GM10266 (cell line): Measurements from ENCODE around the gene DHH.

ENCODE experiments used
- DNase-seq: peaks from one replicate; pipeline ENCODE4 v3.0.0; 2012; ENCODE audit errors: extremely low spot score
- TF ChIP-seq, protein P1 (sequence below): IDR thresholded peaks from 2 replicates; pipeline ENCODE4 v1.5.1; 2012; ENCODE audit warnings: mild to moderate bottlenecking, low read depth; ENCODE audit not compliant: control insufficient read depth, insufficient read depth; ENCODE audit errors: missing control alignments

Gene DHH

DNA sequence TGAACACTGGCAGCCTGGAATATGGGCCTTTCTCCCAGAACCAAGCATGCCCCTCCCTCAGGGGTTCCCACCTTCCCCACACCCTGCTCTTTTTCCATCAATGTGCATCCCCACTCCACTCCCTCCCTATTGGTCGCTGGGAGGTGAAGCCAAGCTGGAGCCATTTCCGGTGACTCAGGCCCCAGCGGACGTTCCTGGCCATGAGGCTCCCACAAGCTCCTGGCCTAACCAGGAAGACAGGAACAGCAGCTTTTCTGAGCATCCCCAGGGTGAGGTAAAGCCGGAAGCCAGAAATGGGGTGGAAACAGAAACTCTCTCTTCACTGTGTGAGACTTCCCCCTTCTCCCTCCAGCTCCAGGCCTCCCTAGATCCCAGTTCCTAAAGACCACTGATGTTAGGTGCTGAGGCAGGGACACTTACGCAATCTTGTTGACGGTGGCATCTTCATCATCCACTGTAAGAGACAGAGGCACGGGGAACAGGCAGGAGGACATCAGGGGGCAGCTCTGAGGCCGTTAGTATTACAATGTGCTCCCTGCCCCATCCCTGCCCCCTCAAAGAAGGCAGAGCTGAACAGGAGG, 11.0 kb upstream of the DHH start:
- no peak for DNase-seq
- TF ChIP-seq, protein P1, sequence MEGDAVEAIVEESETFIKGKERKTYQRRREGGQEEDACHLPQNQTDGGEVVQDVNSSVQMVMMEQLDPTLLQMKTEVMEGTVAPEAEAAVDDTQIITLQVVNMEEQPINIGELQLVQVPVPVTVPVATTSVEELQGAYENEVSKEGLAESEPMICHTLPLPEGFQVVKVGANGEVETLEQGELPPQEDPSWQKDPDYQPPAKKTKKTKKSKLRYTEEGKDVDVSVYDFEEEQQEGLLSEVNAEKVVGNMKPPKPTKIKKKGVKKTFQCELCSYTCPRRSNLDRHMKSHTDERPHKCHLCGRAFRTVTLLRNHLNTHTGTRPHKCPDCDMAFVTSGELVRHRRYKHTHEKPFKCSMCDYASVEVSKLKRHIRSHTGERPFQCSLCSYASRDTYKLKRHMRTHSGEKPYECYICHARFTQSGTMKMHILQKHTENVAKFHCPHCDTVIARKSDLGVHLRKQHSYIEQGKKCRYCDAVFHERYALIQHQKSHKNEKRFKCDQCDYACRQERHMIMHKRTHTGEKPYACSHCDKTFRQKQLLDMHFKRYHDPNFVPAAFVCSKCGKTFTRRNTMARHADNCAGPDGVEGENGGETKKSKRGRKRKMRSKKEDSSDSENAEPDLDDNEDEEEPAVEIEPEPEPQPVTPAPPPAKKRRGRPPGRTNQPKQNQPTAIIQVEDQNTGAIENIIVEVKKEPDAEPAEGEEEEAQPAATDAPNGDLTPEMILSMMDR, result no peak

DNA sequence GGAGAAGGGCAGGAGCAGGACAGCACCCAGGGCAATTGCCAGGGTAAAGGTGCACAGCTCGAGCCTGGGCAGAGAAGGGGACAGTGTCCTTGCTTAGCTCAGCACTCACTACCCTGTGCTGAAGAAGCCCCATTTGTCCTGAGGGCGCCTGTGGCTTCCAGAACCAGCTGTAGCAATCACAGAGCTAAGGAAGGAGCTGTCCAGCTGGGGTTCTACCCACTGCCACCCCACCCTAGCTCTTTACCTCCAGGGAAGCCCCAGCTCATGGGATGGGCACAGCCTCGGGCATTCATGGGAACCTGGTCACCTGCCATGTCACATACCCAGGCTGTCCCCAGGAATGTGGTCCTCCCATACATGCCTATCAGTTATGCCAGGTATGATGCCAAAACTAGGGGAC, 10.2 kb upstream of the DHH start:
- TF ChIP-seq, protein P1, result no peak
- no peak for DNase-seq

DNA sequence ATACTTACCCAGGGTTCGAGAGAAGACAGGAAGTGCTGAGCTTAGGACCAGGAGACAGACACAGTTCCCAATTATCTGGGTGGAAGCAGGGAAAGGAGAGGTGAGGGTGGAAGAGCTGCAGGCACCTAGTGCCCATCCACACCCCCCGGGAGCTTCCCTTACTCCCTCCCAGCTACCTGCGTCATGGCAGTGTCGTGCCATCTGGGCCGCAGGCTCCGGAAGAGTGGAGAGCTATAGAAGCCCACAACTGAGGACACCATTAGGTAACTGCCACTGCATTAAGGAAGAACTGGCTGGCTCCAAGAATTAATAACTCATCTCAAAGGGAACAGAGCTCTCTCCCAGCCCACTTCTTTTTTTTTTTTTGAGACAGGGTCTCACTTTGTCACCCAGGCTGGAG, 5.8 kb upstream of the DHH start:
- TF ChIP-seq, protein P1, result no peak
- no peak for DNase-seq

GRCh38 chr12:49098703-49099102, 4.1 kb upstream of the DHH start:
- DNase-seq, result no peak
- TF ChIP-seq, protein P1, result no peak

DNA sequence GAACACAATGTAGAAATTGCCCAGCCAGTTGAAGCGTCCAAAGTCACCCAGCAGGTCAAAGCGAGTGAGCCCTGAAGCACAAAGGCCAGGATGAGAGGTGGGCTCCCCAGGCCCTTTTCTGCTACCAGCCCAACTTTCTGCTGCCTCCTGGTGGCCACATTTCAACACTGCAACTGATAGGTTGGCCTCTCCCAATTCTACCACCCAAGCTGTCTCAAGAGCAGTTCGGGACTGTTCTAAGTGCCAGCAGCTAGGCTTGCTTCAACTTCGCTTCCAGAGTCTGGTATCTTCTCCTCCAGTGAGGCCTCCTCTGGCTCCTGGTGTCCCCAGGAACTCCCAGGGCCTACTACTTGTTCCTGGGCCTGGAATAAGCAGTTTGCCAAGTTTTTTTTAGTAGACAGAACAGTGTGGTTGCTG, 3.4 kb upstream of the DHH start:
- TF ChIP-seq, protein P1, result peak; percentile 79
- peak; percentile 72 for DNase-seq

DNA sequence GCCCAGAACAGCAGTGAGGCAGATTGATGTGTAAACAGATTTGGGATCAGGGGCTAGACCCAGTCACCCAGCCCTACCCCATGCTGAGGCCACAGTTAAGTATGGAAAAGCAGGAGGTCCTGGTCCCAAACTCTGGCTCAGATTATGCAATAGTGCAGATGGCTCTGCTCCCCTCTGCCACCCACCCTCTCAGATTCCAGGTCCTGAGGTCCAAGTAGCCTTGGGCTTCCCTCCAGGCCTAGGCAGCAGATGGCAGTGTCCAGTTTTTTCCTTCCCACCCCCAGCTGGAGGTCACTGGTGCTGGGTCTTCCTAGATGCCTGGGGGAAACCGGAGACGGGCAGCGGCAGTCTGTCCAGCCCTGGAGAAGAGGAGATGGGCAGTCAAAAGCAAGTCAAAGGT, 2.8 kb upstream of the DHH start:
- TF ChIP-seq, protein P1, result no peak
- DNase-seq, result no peak

- TF ChIP-seq, protein P1, result no peak
- DNase-seq, result no peak
Observed at GRCh38 chr12:49094975-49095365, 369 bp upstream of the DHH start.
